NCI-H1105 (cell line): ENCODE measurements around the gene C2CD5.
"Not testable (repeated sequence)": the region's sequence is repeated elsewhere in the genome, so short reads cannot be mapped to it uniquely, and the experiment has no call there.

Experiments
- DNase-seq: peaks from one replicate; lab custom pipeline; 2025; lab: John Stamatoyannopoulos, UW

Gene C2CD5

GRCh38 chr12:22536346-22536945 lies 7.9 kb downstream of the C2CD5 start:
- DNase-seq, result no peak

GRCh38 chr12:22535478-22535877 lies 8.9 kb downstream of the C2CD5 start:
- DNase-seq, result no peak

DNA sequence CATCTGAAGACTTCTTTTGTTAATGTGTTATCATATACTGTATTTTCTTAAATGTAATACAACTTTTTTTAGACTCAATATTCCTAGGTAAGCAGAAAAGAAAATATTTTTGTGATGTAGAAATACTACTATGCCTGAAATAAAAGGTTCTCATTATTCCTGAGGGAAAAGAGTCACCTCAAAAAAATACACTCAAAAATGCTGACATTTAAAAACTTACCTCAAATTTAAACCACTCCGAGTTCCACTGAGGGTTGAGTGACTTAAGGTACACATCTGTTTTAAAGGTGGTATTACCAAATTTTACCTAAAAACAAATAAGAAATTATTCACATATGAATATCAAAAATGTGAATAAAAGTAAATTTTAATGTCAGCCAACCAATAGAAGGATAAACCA lies 9.3 kb downstream of the C2CD5 start:
- no peak for DNase-seq

DNA sequence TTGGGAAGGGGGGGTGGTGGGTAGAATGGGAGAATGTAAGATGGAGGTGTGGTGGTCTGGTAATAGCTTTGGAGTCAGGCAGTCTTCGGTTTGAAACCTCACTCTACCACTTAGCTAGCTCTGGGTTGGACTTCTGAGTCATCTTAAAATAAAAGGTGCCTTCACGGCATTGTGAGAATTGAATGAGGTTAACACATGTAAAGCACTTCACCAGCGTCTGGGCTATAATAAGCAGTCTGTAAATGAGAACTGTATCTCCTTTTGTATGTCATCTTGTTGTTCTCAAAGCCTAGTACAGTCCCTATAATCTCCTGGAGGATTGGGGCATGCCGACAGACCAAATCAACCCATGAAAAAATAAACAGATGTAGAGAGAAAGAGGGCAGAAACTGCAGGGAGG lies 11.2 kb downstream of the C2CD5 start:
- no peak for DNase-seq

DNA sequence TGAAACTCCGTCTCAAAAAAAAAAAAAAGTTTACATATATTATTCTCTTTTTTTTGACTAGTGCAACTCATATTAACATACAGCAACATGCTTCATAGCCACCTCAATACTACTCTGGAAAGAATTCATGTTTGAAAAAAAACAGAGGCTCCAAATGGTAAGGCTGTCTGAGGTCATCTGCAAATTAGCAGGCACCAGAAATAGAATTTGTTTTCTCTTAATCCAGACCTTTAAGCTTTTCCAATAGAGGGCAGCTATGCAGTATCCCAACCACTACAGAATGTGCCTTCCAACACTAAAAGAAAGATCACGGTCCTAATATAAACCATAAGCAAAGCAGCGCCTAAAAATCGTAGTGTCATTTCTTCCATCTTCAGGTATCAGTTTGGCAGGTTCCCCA lies 12.0 kb downstream of the C2CD5 start:
- DNase-seq, result no peak

GRCh38 chr12:22531205-22531604 lies 13.1 kb downstream of the C2CD5 start:
- DNase-seq, result no peak

- no peak for DNase-seq
These were observed 14.9 kb downstream of the C2CD5 start for GRCh38 chr12:22529281-22530060.

DNA sequence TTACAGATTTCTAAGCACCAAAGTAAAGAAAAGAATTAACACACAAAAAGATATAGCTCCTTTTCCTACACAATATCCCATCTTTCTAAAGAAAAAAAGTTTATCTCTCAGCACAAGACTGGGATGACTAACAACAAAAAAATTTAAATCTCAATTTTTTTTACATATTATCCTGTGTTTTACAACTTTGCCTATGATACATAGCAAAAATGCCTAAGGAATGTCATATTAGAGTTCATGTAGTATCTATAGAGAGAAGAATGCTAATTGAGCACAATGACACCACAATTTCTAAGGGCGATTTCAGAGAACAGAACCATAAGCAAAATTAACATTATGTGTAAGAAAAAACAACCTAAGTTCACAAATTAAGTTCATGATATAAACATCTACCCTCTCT lies 16.3 kb downstream of the C2CD5 start:
- DNase-seq, result no peak

- DNase-seq, result no peak
These were observed 17.5 kb downstream of the C2CD5 start for GRCh38 chr12:22526836-22527235.

GRCh38 chr12:22525426-22525825 lies 18.9 kb downstream of the C2CD5 start:
- DNase-seq, result no peak

DNA sequence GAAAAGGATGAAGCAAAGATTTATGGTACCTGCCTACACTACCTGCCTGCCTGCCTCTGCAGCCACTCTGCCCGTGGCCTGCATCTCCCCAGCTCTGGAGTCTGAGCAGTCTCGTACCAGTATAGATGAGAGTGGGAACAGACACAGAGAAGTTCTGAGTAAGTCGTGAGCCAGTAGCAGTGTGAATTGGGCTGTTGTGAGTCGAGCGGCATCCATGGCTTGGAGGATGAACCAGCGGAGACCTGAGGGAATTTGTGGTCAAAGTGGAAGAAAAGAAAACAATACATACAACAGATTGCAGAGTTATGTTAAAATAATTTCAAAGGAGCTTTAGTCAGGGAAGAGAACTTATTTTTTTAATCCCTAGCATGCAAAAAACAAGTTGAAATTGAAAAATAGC lies 25.3 kb downstream of the C2CD5 start:
- no peak for DNase-seq

GRCh38 chr12:22518060-22518719 lies 26.2 kb downstream of the C2CD5 start:
- DNase-seq, result peak; percentile 80

GRCh38 chr12:22514875-22515274 lies 29.5 kb downstream of the C2CD5 start:
- DNase-seq, result no peak

DNA sequence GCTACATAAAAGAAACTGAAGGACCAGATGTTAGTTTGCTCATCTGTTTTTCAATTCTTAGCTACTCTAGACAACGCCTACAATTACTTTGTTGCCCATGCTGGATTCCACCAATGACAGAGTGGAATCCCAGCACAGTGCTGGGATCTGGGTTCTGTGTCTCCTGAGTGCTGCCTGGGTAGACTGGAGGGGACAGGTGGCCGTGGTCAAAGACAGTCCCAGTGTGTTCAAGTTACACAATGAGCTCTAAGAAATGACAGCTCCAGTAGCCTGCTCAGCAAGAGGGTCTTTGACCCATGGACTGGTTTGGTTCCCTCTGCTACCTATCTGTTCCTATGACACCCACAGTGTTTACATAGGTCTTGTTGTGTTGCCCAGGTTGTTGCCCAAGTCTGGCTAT lies 38.5 kb downstream of the C2CD5 start:
- DNase-seq, result no peak

- no peak for DNase-seq
These were observed 44.2 kb downstream of the C2CD5 start for GRCh38 chr12:22500100-22500499.

GRCh38 chr12:22499445-22499844 lies 44.9 kb downstream of the C2CD5 start:
- DNase-seq, result no peak

DNA sequence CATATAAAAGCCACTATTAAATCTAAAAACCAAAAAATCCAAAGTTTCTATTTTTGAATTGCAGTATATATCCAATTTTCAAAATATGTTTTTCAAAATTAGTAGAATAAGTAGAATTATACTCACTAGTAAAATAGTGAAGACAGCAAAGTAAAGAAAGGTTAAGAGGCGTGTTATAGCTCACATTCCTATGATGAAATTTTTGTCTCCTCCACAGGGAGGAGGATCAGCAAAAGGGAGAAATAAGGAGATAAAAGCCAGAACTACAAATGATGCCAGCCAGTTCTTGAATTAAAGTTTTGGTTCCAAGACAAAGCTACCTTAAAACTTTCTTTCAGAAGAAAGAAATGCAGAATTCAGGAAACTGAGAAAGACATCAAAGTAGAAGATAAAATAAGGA lies 50.0 kb downstream of the C2CD5 start:
- DNase-seq, result no peak

DNA sequence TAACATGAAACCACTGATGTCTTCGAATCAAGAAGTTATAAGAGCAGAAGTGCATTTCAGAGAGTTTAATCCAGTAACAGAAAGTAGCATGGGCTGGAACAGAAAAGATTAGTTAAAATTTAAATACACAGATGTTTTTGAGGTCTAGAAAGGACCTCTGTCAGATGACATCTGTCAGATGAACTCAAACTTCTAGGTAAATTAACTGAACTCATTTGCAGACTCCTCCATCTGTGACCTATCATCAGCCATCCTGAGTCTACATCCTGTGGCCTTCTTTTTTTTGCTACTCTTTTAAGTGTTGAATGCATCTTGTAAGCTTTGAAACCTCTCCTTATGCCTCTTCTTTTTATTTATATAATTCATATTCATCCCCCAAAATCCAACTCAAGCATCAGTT lies 53.3 kb downstream of the C2CD5 start:
- DNase-seq, result no peak

DNA sequence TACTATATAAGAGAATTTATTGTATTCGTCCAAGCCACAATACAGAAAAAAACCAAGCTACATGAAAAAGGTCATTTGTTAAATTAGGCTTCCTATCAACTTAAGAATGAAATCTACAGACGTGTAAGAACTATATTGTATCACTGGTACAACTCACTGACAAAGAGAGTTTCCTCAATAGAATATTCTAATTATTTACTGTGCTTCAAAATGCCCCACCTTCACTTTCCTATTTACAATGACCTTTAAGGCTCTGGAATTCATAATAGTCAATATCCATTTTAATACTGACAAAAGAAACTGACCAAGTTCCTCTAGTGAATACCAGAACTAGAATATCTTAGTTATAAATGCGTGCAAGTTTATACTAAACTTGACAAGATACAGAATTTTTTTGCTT lies 55.9 kb downstream of the C2CD5 start:
- DNase-seq, result no peak

GRCh38 chr12:22487683-22488082 lies 56.7 kb downstream of the C2CD5 start:
- DNase-seq, result not testable (repeated sequence)

DNA sequence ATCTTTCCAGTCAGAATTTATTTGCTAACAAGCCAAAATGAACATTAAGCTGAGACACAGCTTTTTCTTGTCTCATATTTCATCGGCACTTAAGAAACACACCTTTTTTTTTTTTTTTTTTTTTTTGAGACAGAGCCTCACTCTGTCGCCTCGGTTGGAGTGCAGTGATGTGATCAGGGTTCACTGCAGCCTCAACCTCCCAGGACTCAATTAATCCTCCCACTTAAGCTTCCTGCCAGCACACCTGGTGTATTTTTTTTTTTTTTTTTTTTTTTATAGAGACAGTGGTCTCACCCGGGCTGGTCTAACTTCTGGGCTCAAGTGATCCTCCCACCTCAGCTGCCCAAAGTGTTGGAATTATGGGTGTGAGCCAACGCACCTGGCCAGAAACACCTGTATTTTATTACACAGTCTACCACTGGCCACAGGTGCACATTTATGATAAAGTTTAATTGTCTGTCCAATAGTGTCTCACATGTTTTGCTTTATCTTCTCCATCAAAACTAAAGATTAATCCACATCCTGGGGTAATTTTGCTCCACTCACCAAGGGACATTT lies 62.7 kb downstream of the C2CD5 start:
- DNase-seq, result peak; percentile 70

- not testable (repeated sequence) for DNase-seq
These were observed 63.5 kb downstream of the C2CD5 start for GRCh38 chr12:22480814-22481213.

DNA sequence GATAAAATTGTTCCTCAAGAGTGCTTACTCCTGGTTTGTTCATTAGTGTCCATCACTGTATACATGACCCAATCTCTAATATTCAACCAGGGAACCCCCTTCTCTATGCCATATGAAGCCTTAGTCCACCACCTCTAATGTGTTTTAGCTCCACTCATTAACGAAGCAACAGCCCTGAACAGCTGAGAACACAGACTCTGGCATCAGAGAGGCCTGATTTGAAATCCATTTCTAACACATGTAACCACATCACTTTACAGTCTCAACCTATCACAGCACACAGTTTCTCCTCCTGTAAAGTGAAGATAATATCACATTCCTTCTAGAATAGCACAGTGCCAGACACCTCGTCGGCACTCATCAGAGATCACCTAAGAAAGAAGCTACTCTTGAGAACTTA lies 64.3 kb downstream of the C2CD5 start:
- DNase-seq, result no peak
